Measurements from ENCODE around the gene SLC13A3.

The SLC13A3 gene

DNA sequence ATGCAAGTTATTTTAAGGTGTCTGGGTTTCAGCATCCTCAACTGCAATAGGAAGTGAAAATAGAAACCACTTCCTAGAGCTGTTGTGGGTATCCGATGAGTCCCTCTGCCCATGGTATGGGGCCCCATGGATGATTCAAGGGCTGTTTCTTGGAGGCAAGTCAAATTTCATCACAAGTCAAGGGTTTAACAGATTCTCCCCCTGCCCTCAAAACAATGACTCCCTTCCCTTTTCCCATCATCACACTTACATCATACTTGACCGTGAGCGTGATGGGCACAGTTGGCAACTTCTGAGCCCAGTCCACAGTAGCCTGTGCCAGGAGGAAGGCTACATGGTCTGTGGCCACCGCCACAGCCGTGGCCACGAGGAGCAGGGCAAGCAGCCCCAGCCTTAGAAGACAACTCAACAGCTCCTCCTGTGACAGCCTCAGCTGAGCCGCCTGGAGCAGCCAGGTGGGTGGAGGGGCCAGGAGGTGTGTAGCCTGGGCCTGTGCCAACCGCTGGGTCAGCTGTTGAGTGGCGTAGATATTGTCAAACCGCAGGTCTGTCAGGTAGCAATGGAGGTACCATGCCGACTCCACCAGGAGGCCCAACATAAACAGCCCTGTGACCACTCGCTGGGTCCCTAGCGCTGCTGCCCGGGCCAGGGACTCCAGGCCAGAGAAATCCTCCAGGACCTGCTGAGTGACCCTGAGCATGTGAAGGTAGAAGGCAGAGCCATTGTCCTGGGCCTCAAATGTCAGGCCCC, 106.0 kb downstream of the SLC13A3 start:
- no peaks in the 10 kb centered on the region for H3K4me1 ChIP-seq (ENCODE audit: control insufficient read depth, low read length)
- no peaks in the 10 kb centered on the region for H3K9me2 ChIP-seq (replicated peaks; ENCODE audit: control insufficient read depth, low read length)
- H3K27me3 ChIP-seq (ENCODE audit: control insufficient read depth, low read length) = no peaks in the 10 kb centered on the region
- no peak overlapping the region for H3K4me3 ChIP-seq (ENCODE audit: low read length)
- no peaks in the 10 kb centered on the region for H3K79me2 ChIP-seq (ENCODE audit: control insufficient read depth, low read length)
- H3K4me2 ChIP-seq (ENCODE audit: low read length) = no peak overlapping the region
- H3K9me3 ChIP-seq (ENCODE audit: control insufficient read depth, insufficient read depth, low read length) = no peaks in the 10 kb centered on the region
- H3F3A ChIP-seq (ENCODE audit: control insufficient read depth, insufficient read depth) = no peaks in the 10 kb centered on the region
- H3K27ac ChIP-seq (ENCODE audit: low read depth, low read length) = no peak overlapping the region
- no peaks in the 10 kb centered on the region for H4K20me1 ChIP-seq (ENCODE audit: control insufficient read depth, insufficient read depth, low read depth, low read length)
- no peaks in the 10 kb centered on the region for H3K36me3 ChIP-seq (ENCODE audit: control insufficient read depth, low read length)
- no peak for TF ChIP-seq EZH2phosphoT487 (IDR thresholded peaks at IDR 0.05; ENCODE audit: borderline replicate concordance, low read length)
- TF ChIP-seq, protein P1, sequence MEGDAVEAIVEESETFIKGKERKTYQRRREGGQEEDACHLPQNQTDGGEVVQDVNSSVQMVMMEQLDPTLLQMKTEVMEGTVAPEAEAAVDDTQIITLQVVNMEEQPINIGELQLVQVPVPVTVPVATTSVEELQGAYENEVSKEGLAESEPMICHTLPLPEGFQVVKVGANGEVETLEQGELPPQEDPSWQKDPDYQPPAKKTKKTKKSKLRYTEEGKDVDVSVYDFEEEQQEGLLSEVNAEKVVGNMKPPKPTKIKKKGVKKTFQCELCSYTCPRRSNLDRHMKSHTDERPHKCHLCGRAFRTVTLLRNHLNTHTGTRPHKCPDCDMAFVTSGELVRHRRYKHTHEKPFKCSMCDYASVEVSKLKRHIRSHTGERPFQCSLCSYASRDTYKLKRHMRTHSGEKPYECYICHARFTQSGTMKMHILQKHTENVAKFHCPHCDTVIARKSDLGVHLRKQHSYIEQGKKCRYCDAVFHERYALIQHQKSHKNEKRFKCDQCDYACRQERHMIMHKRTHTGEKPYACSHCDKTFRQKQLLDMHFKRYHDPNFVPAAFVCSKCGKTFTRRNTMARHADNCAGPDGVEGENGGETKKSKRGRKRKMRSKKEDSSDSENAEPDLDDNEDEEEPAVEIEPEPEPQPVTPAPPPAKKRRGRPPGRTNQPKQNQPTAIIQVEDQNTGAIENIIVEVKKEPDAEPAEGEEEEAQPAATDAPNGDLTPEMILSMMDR (IDR thresholded peaks at IDR 0.05; ENCODE audit: low read depth, low read length, poor library complexity, severe bottlenecking) = no peak

- Histone ChIP-seq H3K4me3 (ENCODE audit: low read length) (no peak overlapping the region), H3K27ac (ENCODE audit: low read depth, low read length) (no peak overlapping the region), H3K36me3 (ENCODE audit: control insufficient read depth, low read length) (no peaks in the 10 kb centered on the region), H3K79me2 (ENCODE audit: control insufficient read depth, low read length) (no peaks in the 10 kb centered on the region), H3K9me2 (replicated peaks; ENCODE audit: control insufficient read depth, low read length) (no peaks in the 10 kb centered on the region), H3K27me3 (ENCODE audit: control insufficient read depth, low read length) (no peaks in the 10 kb centered on the region; the same call in 1 of the 2 replicates), H3K9me3 (ENCODE audit: control insufficient read depth, insufficient read depth, low read length) (no peaks in the 10 kb centered on the region), H3F3A (ENCODE audit: control insufficient read depth, insufficient read depth) (no peaks in the 10 kb centered on the region), H4K20me1 (ENCODE audit: control insufficient read depth, insufficient read depth, low read depth, low read length) (no peaks in the 10 kb centered on the region), H3K4me1 (ENCODE audit: control insufficient read depth, low read length) (no peaks in the 10 kb centered on the region), H3K4me2 (ENCODE audit: low read length) (no peak overlapping the region)
- no peak for TF ChIP-seq EZH2phosphoT487 (IDR thresholded peaks at IDR 0.05; ENCODE audit: borderline replicate concordance, low read length)
- TF ChIP-seq, protein P1 (IDR thresholded peaks at IDR 0.05; ENCODE audit: low read depth, low read length, poor library complexity, severe bottlenecking) = no peak
Measured at GRCh38 chr20:46544576-46544975, 106.7 kb downstream of the SLC13A3 start.

DNA sequence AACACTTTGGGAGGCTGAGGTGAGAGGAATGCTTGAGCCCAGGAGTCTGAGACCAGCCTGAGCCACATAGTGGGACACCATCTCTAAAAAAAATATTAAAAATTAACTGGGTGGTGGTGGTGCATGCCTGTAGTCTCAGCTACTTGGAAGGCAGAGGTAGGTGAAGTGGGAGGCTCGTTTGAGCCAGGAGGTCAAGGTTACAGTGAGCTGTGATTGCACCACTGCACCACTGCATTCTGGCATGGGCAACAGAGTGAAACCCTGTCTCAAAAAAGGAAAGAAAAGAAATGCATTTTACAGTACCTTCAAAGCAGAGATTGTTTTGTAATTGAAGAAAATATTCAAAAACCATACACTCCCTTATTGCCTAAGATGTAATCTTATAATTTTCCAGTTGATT, 107.3 kb downstream of the SLC13A3 start:
- Histone ChIP-seq H3F3A (ENCODE audit: control insufficient read depth, insufficient read depth) (no peaks in the 10 kb centered on the region), H3K4me1 (ENCODE audit: control insufficient read depth, low read length) (no peaks in the 10 kb centered on the region), H4K20me1 (ENCODE audit: control insufficient read depth, insufficient read depth, low read depth, low read length) (no peaks in the 10 kb centered on the region), H3K27ac (ENCODE audit: low read depth, low read length) (no peak overlapping the region), H3K9me3 (ENCODE audit: control insufficient read depth, insufficient read depth, low read length) (no peaks in the 10 kb centered on the region), H3K4me2 (ENCODE audit: low read length) (no peak overlapping the region), H3K27me3 (ENCODE audit: control insufficient read depth, low read length) (peaks cover 3% of the 10 kb centered on the region), H3K9me2 (replicated peaks; ENCODE audit: control insufficient read depth, low read length) (no peaks in the 10 kb centered on the region), H3K79me2 (ENCODE audit: control insufficient read depth, low read length) (no peaks in the 10 kb centered on the region), H3K4me3 (ENCODE audit: low read length) (no peak overlapping the region), H3K36me3 (ENCODE audit: control insufficient read depth, low read length) (no peaks in the 10 kb centered on the region)
- TF ChIP-seq EZH2phosphoT487 (IDR thresholded peaks at IDR 0.05; ENCODE audit: borderline replicate concordance, low read length) = no peak
- TF ChIP-seq, protein P1 (IDR thresholded peaks at IDR 0.05; ENCODE audit: low read depth, low read length, poor library complexity, severe bottlenecking) = no peak

All from DOHH2 (cell line).